Measurements from ENCODE around the gene BABAM2.
"Not testable (repeated sequence)": the region's sequence is repeated elsewhere in the genome, so short reads cannot be mapped to it uniquely, and the experiment has no call there.

DNA sequence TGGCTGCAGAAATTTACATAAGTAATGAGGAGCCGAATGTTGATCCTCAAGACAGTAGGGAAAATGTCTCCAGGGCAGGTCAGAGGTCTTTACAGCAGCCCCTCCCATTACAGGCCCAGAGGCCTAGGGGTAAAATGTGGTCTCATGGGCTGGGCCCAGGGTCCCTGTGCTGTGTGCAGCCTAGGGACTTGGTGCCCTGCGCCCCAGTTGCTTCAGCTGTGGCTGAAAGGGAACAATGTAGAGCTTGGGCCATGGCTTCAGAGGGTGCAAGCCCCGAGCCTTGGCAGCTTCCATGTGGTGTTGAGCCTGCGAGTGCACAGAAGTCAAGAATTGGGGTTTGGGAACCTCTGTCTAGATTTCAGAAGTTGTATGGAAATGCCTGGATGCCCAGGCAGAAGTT is 77.5 kb downstream of the BABAM2 start:
- not testable (repeated sequence) for TF ChIP-seq EZH2 (IDR thresholded peaks at IDR 0.05; ENCODE audit: insufficient read depth, low read length)
- TF ChIP-seq, protein P1, sequence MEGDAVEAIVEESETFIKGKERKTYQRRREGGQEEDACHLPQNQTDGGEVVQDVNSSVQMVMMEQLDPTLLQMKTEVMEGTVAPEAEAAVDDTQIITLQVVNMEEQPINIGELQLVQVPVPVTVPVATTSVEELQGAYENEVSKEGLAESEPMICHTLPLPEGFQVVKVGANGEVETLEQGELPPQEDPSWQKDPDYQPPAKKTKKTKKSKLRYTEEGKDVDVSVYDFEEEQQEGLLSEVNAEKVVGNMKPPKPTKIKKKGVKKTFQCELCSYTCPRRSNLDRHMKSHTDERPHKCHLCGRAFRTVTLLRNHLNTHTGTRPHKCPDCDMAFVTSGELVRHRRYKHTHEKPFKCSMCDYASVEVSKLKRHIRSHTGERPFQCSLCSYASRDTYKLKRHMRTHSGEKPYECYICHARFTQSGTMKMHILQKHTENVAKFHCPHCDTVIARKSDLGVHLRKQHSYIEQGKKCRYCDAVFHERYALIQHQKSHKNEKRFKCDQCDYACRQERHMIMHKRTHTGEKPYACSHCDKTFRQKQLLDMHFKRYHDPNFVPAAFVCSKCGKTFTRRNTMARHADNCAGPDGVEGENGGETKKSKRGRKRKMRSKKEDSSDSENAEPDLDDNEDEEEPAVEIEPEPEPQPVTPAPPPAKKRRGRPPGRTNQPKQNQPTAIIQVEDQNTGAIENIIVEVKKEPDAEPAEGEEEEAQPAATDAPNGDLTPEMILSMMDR (IDR thresholded peaks at IDR 0.05; ENCODE audit: insufficient read depth, low read depth, low read length) = not testable (repeated sequence)
